HG03460 (cell line): Measurements from ENCODE around the gene INF2.
"Not testable (repeated sequence)": the region's sequence is repeated elsewhere in the genome, so short reads cannot be mapped to it uniquely, and the experiment has no call there.

Experiments
- ATAC-seq: cut with Tn5 transposase; IDR thresholded peaks from one replicate; pipeline ENCODE4 v1.9.1; 2021; ENCODE audit not compliant: unreplicated experiment

The INF2 gene

GRCh38 chr14:104749111-104749649 is 59.8 kb downstream of the INF2 start:
- no peak for ATAC-seq

GRCh38 chr14:104750056-104750752 is 60.8 kb downstream of the INF2 start:
- no peak for ATAC-seq

- ATAC-seq, result not testable (repeated sequence)
Measured at GRCh38 chr14:104750753-104751057, 61.3 kb downstream of the INF2 start.

- ATAC-seq, result no peak
Measured at GRCh38 chr14:104751539-104752422, 62.4 kb downstream of the INF2 start.

GRCh38 chr14:104752423-104752734 is 63.0 kb downstream of the INF2 start:
- peak; percentile 80 for ATAC-seq

GRCh38 chr14:104752735-104753527 is 63.5 kb downstream of the INF2 start, which contains the start of gene SIVA1:
SIVA1 (plus strand) TSS chr14:104753147; CDS start chr14:104753202, 55 bp downstream.
- ATAC-seq, result peak; percentile 89

- ATAC-seq, result no peak
Measured at GRCh38 chr14:104753528-104754212, 64.3 kb downstream of the INF2 start.

- no peak for ATAC-seq
Measured at GRCh38 chr14:104754213-104754851, 64.9 kb downstream of the INF2 start.

GRCh38 chr14:104755621-104756020 is 66.2 kb downstream of the INF2 start:
- no peak for ATAC-seq

- ATAC-seq, result no peak
Measured at GRCh38 chr14:104756477-104757237, 67.2 kb downstream of the INF2 start.

- ATAC-seq, result no peak
Measured at GRCh38 chr14:104757238-104757585, 67.8 kb downstream of the INF2 start.

GRCh38 chr14:104757681-104758392 is 68.4 kb downstream of the INF2 start:
- no peak for ATAC-seq

- no peak for ATAC-seq
Measured at GRCh38 chr14:104758981-104759969, 69.9 kb downstream of the INF2 start.

GRCh38 chr14:104765517-104765916 is 76.1 kb downstream of the INF2 start:
- no peak for ATAC-seq

- ATAC-seq, result no peak
Measured at GRCh38 chr14:104766256-104766862, 76.9 kb downstream of the INF2 start.

GRCh38 chr14:104766863-104767633 is 77.6 kb downstream of the INF2 start:
- ATAC-seq, result no peak

- no peak for ATAC-seq
Measured at GRCh38 chr14:104767634-104767918, 78.2 kb downstream of the INF2 start.
